Uterus (tissue), 2 donors: ENCODE results near the gene ADAMTSL1.

Experiments
- CTCF ChIP-seq, 4 experiments: fragments of 200-600 bp in 2 of 4; fragments of 450-650 bp in 2 of 4; sonication (generic) in 2 of 4; IDR thresholded peaks; one replicate each; pipeline ENCODE4 v1.5.1; 2016 to 2019; ENCODE audit warnings: antibody characterized with exemption in 4 of 4, mild to moderate bottlenecking in 2 of 4, moderate library complexity in 1 of 4
- POLR2A ChIP-seq, 2 donors: fragments of 450-650 bp; IDR thresholded peaks; one replicate each; pipeline ENCODE4 v1.6.1; 2016; ENCODE audit warnings: antibody characterized with exemption in 2 of 2, mild to moderate bottlenecking in 1 of 2, moderate library complexity in 1 of 2

- TF ChIP-seq CTCF (IDR thresholded peaks at IDR 0.05) (no peak), POLR2A (IDR thresholded peaks at IDR 0.05) (no peak)
Measured at GRCh38 chr9:18488886-18489285, 14.9 kb downstream of the ADAMTSL1 start.
